Muscle layer of duodenum (tissue), 2 donors: ENCODE data around the gene HPN.

Experiments
- H3K27ac ChIP-seq: one replicate; pipeline ENCODE4 v1.7.0; 2013; ENCODE audit warnings: mild to moderate bottlenecking, low read length
- H3K27me3 ChIP-seq: one replicate; pipeline ENCODE4 v1.7.0; 2013; ENCODE audit warnings: low read depth, mild to moderate bottlenecking, control low read depth, low read length
- H3K36me3 ChIP-seq, 2 donors: one replicate each; pipeline ENCODE4 v1.7.0; 2013; ENCODE audit warnings: low read length in 2 of 2, control low read depth in 1 of 2, mild to moderate bottlenecking in 1 of 2; ENCODE audit not compliant: insufficient read depth in 2 of 2, control insufficient read depth in 1 of 2
- H3K4me1 ChIP-seq, 2 donors: one replicate each; pipeline ENCODE4 v1.7.0; 2013; ENCODE audit warnings: low read length in 2 of 2, mild to moderate bottlenecking in 2 of 2, control low read depth in 1 of 2, moderate library complexity in 1 of 2; ENCODE audit not compliant: insufficient read depth in 2 of 2, control insufficient read depth in 1 of 2
- H3K4me3 ChIP-seq, 2 donors: one replicate each; pipeline ENCODE4 v1.7.0; 2013; ENCODE audit warnings: low read length in 2 of 2, low read depth in 1 of 2, mild to moderate bottlenecking in 1 of 2
- H3K9me3 ChIP-seq, 2 donors: one replicate each; pipeline ENCODE4 v1.7.0; 2013; ENCODE audit warnings: low read length in 2 of 2, control low read depth in 1 of 2, mild to moderate bottlenecking in 1 of 2; ENCODE audit not compliant: control insufficient read depth in 1 of 2
- donor health status: healthy.

HPN gene

GRCh38 chr19:35073516-35073915 lies 32.0 kb downstream of the HPN start:
- peaks cover 4 to 8% of the 10 kb centered on the region in 2 donors for H3K9me3 ChIP-seq
- no peaks in the 10 kb centered on the region for H3K36me3 ChIP-seq
- H3K27ac ChIP-seq, result no peak overlapping the region
- no peaks in the 10 kb centered on the region for H3K27me3 ChIP-seq
- H3K4me3 ChIP-seq, result no peak overlapping the region
- no peaks in the 10 kb centered on the region for H3K4me1 ChIP-seq

- Histone ChIP-seq H3K36me3 (no peaks in the 10 kb centered on the region), H3K27ac (no peak overlapping the region), H3K9me3 (peaks cover 4 to 8% of the 10 kb centered on the region in 2 donors), H3K27me3 (no peaks in the 10 kb centered on the region), H3K4me1 (no peaks in the 10 kb centered on the region), H3K4me3 (no peak overlapping the region)
Observed at GRCh38 chr19:35073941-35074340, 32.4 kb downstream of the HPN start.

GRCh38 chr19:35074426-35075201 lies 33.1 kb downstream of the HPN start:
- Histone ChIP-seq H3K27me3 (no peaks in the 10 kb centered on the region), H3K9me3 (peaks cover 4 to 8% of the 10 kb centered on the region in 2 donors), H3K4me3 (no peak overlapping the region), H3K36me3 (no peaks in the 10 kb centered on the region), H3K4me1 (no peaks in the 10 kb centered on the region), H3K27ac (no peak overlapping the region)

- H3K4me3 ChIP-seq, result no peak overlapping the region
- H3K27ac ChIP-seq, result no peak overlapping the region
- H3K4me1 ChIP-seq, result no peaks in the 10 kb centered on the region
- peaks cover 4% of the 10 kb centered on the region in 2 donors for H3K9me3 ChIP-seq
- no peaks in the 10 kb centered on the region for H3K36me3 ChIP-seq
- H3K27me3 ChIP-seq, result no peaks in the 10 kb centered on the region
Observed at GRCh38 chr19:35075202-35076025, 33.9 kb downstream of the HPN start.

GRCh38 chr19:35076026-35076370 lies 34.5 kb downstream of the HPN start:
- Histone ChIP-seq H3K27me3 (no peaks in the 10 kb centered on the region), H3K4me1 (no peaks in the 10 kb centered on the region), H3K36me3 (no peaks in the 10 kb centered on the region), H3K4me3 (no peak overlapping the region), H3K9me3 (no peaks in the 10 kb centered on the region), H3K27ac (no peak overlapping the region)

- Histone ChIP-seq H3K27me3 (no peaks in the 10 kb centered on the region), H3K4me3 (no peak overlapping the region), H3K27ac (no peak overlapping the region), H3K9me3 (no peaks in the 10 kb centered on the region), H3K36me3 (no peaks in the 10 kb centered on the region), H3K4me1 (no peaks in the 10 kb centered on the region)
Observed at GRCh38 chr19:35076657-35077056, 35.1 kb downstream of the HPN start.

GRCh38 chr19:35077411-35078223 lies 36.1 kb downstream of the HPN start:
- H3K36me3 ChIP-seq, result no peaks in the 10 kb centered on the region
- H3K4me1 ChIP-seq, result no peaks in the 10 kb centered on the region
- H3K27ac ChIP-seq, result no peak overlapping the region
- no peaks in the 10 kb centered on the region for H3K9me3 ChIP-seq
- no peak overlapping the region for H3K4me3 ChIP-seq
- no peaks in the 10 kb centered on the region for H3K27me3 ChIP-seq

- H3K27ac ChIP-seq, result no peak overlapping the region
- H3K4me3 ChIP-seq, result no peak overlapping the region
- H3K9me3 ChIP-seq, result no peaks in the 10 kb centered on the region
- H3K4me1 ChIP-seq, result no peaks in the 10 kb centered on the region
- H3K27me3 ChIP-seq, result no peaks in the 10 kb centered on the region
- H3K36me3 ChIP-seq, result no peaks in the 10 kb centered on the region
Observed at GRCh38 chr19:35079826-35080225, 38.3 kb downstream of the HPN start.

GRCh38 chr19:35080613-35081170 lies 39.2 kb downstream of the HPN start:
- no peaks in the 10 kb centered on the region for H3K27me3 ChIP-seq
- no peaks in the 10 kb centered on the region for H3K4me1 ChIP-seq
- no peak overlapping the region for H3K4me3 ChIP-seq
- H3K9me3 ChIP-seq, result no peaks in the 10 kb centered on the region
- no peaks in the 10 kb centered on the region for H3K36me3 ChIP-seq
- H3K27ac ChIP-seq, result no peak overlapping the region

- Histone ChIP-seq H3K36me3 (no peaks in the 10 kb centered on the region), H3K9me3 (no peaks in the 10 kb centered on the region), H3K27me3 (no peaks in the 10 kb centered on the region), H3K4me3 (no peak overlapping the region), H3K4me1 (no peaks in the 10 kb centered on the region), H3K27ac (no peak overlapping the region)
Observed at GRCh38 chr19:35081201-35081600, 39.7 kb downstream of the HPN start.
